PC-3 (cell line): ENCODE results near the gene TMEM140. TPM values are rescaled to one million over a fixed set of nuclear protein-coding genes. Genes with fewer than 3 reads are reported as not detected.

Source experiments
- ATAC-seq: fragments of 200-7000 bp; cut with Tn5 transposase; 2 replicates; pipeline ENCODE4 v1.9.1; 2020; ENCODE audit warnings: mild to moderate bottlenecking, moderate library complexity
- BruUV-seq: library from RNA; stranded (reverse); fragments of 400-500 nt; replicated peaks from 2 replicates; lab custom pipeline; 2021; lab: Mats Ljungman, UMichigan
- CTCF ChIA-PET: fragments of 300-600 bp; sonication (Branson Sonifier 250); formaldehyde crosslinking; loops from one replicate; lab custom pipeline; 2022; ENCODE audit warnings: antibody characterized with exemption; lab: Charles Lee
- POLR2A ChIA-PET: fragments of 300-600 bp; sonication (Branson Sonifier 250); formaldehyde crosslinking; loops from one replicate; lab custom pipeline; 2022; ENCODE audit warnings: antibody characterized with exemption; ENCODE audit not compliant: unreplicated experiment; lab: Charles Lee
- DNase-seq: peaks from one replicate; pipeline ENCODE4 v3.0.0-alpha.2; 2015
- H2AFZ ChIP-seq: fragments of 300-600 bp; sonication (generic); 2 replicates; pipeline ENCODE4 v1.6.0; 2016; ENCODE audit warnings: antibody characterized with exemption, low read length
- H3F3A ChIP-seq: fragments of 300-600 bp; sonication (generic); one replicate; pipeline ENCODE4 v1.6.0; 2017; ENCODE audit warnings: antibody characterized with exemption, low read length, control low read depth, mild to moderate bottlenecking; ENCODE audit not compliant: unreplicated experiment
- H3K27ac ChIP-seq: fragments of 300-600 bp; sonication (generic); 2 replicates; pipeline ENCODE4 v1.5.1; 2016; ENCODE audit warnings: mild to moderate bottlenecking, low read length
- H3K27me3 ChIP-seq: fragments of 300-600 bp; sonication (generic); 2 replicates; pipeline ENCODE4 v1.6.1; 2016; ENCODE audit warnings: low read length, mixed read lengths
- H3K36me3 ChIP-seq: fragments of 300-600 bp; sonication (generic); 2 replicates; pipeline ENCODE4 v1.6.1; 2016; ENCODE audit warnings: low read depth, mixed run types, low read length, mixed read lengths
- H3K4me1 ChIP-seq: fragments of 300-600 bp; sonication (generic); 2 replicates; pipeline ENCODE4 v1.5.1; 2016; ENCODE audit warnings: low read length; ENCODE audit not compliant: insufficient read depth
- H3K4me2 ChIP-seq: fragments of 300-600 bp; sonication (generic); 2 replicates; pipeline ENCODE4 v1.6.0; 2016; ENCODE audit warnings: low read length
- H3K4me3 ChIP-seq: fragments of 300-600 bp; sonication (generic); 2 replicates; pipeline ENCODE4 v1.5.1; 2016; ENCODE audit warnings: mild to moderate bottlenecking, low read length, mixed read lengths
- H3K79me2 ChIP-seq: fragments of 300-600 bp; sonication (generic); 2 replicates; pipeline ENCODE4 v1.6.1; 2017; ENCODE audit warnings: low read length, mixed read lengths
- H3K9ac ChIP-seq: fragments of 300-600 bp; sonication (generic); 2 replicates; pipeline ENCODE4 v1.6.0; 2016; ENCODE audit warnings: mild to moderate bottlenecking, low read length
- H3K9me2 ChIP-seq: fragments of 300-600 bp; sonication (generic); replicated peaks from 2 replicates; pipeline ENCODE4 v1.6.1; 2016; ENCODE audit warnings: mixed run types, low read length, mixed read lengths
- H3K9me3 ChIP-seq: fragments of 300-600 bp; sonication (generic); 2 replicates; pipeline ENCODE4 v1.6.1; 2016; ENCODE audit warnings: low read length, mixed read lengths
- H4K20me1 ChIP-seq: fragments of 300-600 bp; sonication (generic); 2 replicates; pipeline ENCODE4 v1.6.1; 2016; ENCODE audit warnings: low read length, mixed read lengths
- EZH2 ChIP-seq: fragments of 300-600 bp; sonication (generic); IDR thresholded peaks from one replicate; pipeline ENCODE4 v1.6.1; 2017; ENCODE audit warnings: antibody characterized with exemption, mild to moderate bottlenecking, low read length; ENCODE audit not compliant: unreplicated experiment
- EZH2phosphoT487 ChIP-seq: fragments of 300-600 bp; sonication (generic); IDR thresholded peaks from 2 replicates; pipeline ENCODE4 v1.6.1; 2018; ENCODE audit warnings: mild to moderate bottlenecking, antibody characterized with exemption, low read length, borderline replicate concordance
- intact Hi-C: fragments of 100-400 bp; cut with micrococcal nuclease; formaldehyde crosslinking; loops from 2 replicates; pipeline ENCODE4 v1.9.0; 2023
- total RNA-seq: library from RNA; depleted of rRNA; stranded (reverse); fragments of >200 nt; gene quantifications from 2 replicates; pipeline ENCODE4 v1.2.3, GENCODE V29; 2014
- TF ChIP-seq, protein P1 (sequence below): fragments of 300-600 bp; sonication (generic); conservative IDR thresholded peaks from 2 replicates; pipeline ENCODE4 v1.5.1; 2017; ENCODE audit warnings: antibody characterized with exemption, low read depth, mild to moderate bottlenecking, low read length

The TMEM140 gene
- total RNA-seq, 1 experiment from 2014 or later = not detected

DNA sequence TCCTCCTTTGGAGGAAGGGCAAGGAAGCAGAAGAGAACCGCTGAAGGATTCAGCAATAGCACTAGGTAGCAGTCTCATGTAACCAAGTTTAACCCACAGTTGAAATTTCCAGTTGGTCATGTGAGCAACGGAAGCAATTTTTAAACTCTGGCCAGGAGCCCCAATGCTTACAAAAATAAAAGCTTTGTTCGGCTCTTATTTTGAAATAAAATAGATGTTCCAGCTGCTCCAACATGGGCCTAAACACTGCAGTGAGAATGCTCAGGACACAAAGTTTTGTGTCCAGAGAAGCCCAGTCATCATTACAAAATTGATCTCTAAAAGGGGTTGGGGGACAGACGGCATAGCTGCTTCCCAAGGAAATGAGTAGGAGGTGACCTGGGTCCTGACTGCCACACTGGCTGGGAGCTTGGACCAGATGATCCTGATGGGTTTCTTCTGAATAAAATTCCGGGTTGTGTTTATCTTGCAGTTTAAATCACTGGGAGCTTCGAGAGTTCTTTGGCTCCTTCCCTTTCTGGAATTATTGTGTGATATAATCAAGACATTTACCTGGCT is 452 bp upstream of the TMEM140 start:
- intact Hi-C loops = loop anchor here (1.0 kb wide), 2 partner anchors 161 to 533 kb away; partner anchors contain the start of gene AGBL3
- H3K4me1 ChIP-seq = peaks cover 22% of the 10 kb centered on the region
- TF ChIP-seq, protein P1, sequence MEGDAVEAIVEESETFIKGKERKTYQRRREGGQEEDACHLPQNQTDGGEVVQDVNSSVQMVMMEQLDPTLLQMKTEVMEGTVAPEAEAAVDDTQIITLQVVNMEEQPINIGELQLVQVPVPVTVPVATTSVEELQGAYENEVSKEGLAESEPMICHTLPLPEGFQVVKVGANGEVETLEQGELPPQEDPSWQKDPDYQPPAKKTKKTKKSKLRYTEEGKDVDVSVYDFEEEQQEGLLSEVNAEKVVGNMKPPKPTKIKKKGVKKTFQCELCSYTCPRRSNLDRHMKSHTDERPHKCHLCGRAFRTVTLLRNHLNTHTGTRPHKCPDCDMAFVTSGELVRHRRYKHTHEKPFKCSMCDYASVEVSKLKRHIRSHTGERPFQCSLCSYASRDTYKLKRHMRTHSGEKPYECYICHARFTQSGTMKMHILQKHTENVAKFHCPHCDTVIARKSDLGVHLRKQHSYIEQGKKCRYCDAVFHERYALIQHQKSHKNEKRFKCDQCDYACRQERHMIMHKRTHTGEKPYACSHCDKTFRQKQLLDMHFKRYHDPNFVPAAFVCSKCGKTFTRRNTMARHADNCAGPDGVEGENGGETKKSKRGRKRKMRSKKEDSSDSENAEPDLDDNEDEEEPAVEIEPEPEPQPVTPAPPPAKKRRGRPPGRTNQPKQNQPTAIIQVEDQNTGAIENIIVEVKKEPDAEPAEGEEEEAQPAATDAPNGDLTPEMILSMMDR = no peak
- TF ChIP-seq EZH2phosphoT487 (no peak), EZH2 (no peak)
- no peaks in the 10 kb centered on the region for H3K27me3 ChIP-seq
- H4K20me1 ChIP-seq = no peaks in the 10 kb centered on the region
- H3K4me2 ChIP-seq = peak overlapping the region; percentile 75
- H3K27ac ChIP-seq = peak overlapping the region; percentile 76
- peak overlapping the region; percentile 38 for H3K9ac ChIP-seq
- no peaks in the 10 kb centered on the region for H3F3A ChIP-seq
- no peaks in the 10 kb centered on the region for H3K36me3 ChIP-seq
- ChIA-PET POLR2A (no interaction called here), CTCF (no interaction called here)
- no peaks in the 10 kb centered on the region for H3K9me2 ChIP-seq
- no peak for DNase-seq
- H2AFZ ChIP-seq = peak overlapping the region; percentile 68
- no peaks in the 10 kb centered on the region for H3K79me2 ChIP-seq
- H3K9me3 ChIP-seq = no peaks in the 10 kb centered on the region
- TSS peak; percentile 85 for BruUV-seq
- peak overlapping the region; percentile 64 for H3K4me3 ChIP-seq
- no peak; the same call in 1 of the 2 replicates for ATAC-seq

DNA sequence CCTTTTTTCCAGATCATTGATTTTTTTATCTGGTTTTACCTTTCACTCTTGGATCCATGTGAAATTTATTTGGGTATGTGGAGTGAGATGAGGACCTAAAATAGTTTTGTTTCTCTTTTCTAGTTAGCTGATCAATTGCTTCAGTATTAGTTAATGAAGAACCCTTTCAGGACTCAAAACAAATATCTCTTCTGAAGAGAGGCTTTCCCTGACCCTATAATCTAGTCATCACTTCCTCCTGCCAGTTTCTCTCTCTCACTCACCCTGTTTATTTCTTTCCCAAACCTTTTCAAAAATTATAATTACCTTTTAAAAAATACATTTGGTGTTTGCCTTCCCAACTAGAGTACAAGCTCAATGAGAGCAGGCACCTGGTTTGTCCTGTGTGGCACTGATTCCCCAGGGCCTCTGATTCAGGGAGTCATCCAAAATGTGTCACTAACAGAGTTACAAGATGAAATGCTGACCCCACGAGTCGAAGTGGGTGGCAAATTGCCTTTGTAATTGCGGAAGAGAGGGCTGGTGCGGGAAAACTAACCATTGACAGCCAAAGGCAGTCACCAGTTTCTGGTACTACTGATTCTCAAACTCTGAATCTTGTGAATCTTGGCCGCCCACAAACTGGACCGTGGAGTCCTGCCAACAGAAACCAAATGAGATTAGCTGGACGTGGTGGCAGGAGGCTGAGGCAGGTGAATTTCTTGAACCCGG is 2.4 kb downstream of the TMEM140 start:
- intact Hi-C loops = no loop called here
- Histone ChIP-seq H3K9me3 (no peaks in the 10 kb centered on the region), H2AFZ (no peak overlapping the region), H4K20me1 (no peaks in the 10 kb centered on the region), H3K4me3 (no peak overlapping the region), H3F3A (no peaks in the 10 kb centered on the region), H3K36me3 (no peaks in the 10 kb centered on the region), H3K4me1 (peaks cover 22% of the 10 kb centered on the region), H3K4me2 (no peak overlapping the region), H3K27me3 (no peaks in the 10 kb centered on the region), H3K27ac (no peak overlapping the region), H3K79me2 (no peaks in the 10 kb centered on the region), H3K9me2 (no peaks in the 10 kb centered on the region), H3K9ac (no peak overlapping the region)
- ATAC-seq (no peak), DNase-seq (no peak)
- no TSS peak for BruUV-seq
- POLR2A ChIA-PET = no interaction called here
- TF ChIP-seq EZH2phosphoT487 = no peak
- TF ChIP-seq, protein P1 = no peak
- no peak for TF ChIP-seq EZH2
- CTCF ChIA-PET = no interaction called here

DNA sequence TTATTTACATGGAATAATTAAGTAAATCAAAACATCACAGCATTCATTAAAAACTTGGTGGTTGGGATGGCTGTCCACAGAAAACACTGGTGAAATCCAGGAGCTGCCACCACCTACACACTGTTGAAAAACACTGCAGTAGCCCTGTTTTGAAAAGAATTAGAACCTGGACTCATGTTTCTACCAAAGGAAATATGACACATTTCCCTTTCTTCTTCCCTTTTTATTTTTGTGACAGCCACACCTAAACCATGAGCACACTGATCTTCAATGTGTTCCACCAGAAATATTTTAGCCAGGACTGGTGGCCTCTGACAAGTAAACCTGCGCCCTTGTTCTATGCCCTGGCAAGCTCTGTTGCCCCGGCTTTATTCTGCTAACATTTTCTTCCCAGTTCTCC is 3.3 kb downstream of the TMEM140 start:
- CTCF ChIA-PET = no interaction called here

More for the DNA sequence above, 3.3 kb downstream of the TMEM140 start:
- Histone ChIP-seq H3K4me1 (peaks cover 22% of the 10 kb centered on the region), H4K20me1 (no peaks in the 10 kb centered on the region), H3K4me3 (no peak overlapping the region), H3K9me3 (peaks cover 3% of the 10 kb centered on the region; the same call in 1 of the 2 replicates), H3K27ac (no peak overlapping the region), H3K9me2 (no peaks in the 10 kb centered on the region), H3K79me2 (no peaks in the 10 kb centered on the region), H3K27me3 (no peaks in the 10 kb centered on the region), H2AFZ (no peak overlapping the region), H3K4me2 (no peak overlapping the region), H3K36me3 (no peaks in the 10 kb centered on the region), H3F3A (no peaks in the 10 kb centered on the region), H3K9ac (no peak overlapping the region)
- intact Hi-C loops = no loop called here
- no TSS peak for BruUV-seq
- ATAC-seq = no peak
- no peak for TF ChIP-seq EZH2
- TF ChIP-seq, protein P1 = no peak
- no peak for TF ChIP-seq EZH2phosphoT487
- POLR2A ChIA-PET = interaction anchor here (0.6 kb wide), 1 partner anchor 37 kb away, joined by 5 read pairs; no protein-coding TSS in a partner anchor
- DNase-seq = no peak
